ENCODE measurements around the gene TP73.

GRCh38 chr1:3639397-3639911 lies 12.9 kb upstream of the TP73 start:
- no peak for TF ChIP-seq EZH2 (IDR thresholded peaks at IDR 0.05; ENCODE audit: insufficient read depth, poor library complexity, severe bottlenecking)
- no peak for TF ChIP-seq EZH2phosphoT487 (IDR thresholded peaks at IDR 0.05; ENCODE audit: insufficient read depth, low read depth)

All from GM23248 (cell line).